HL-60 (cell line): ENCODE measurements around the gene IL22RA2.

Experiments used
- GABPA ChIP-seq: IDR thresholded peaks from 2 replicates; pipeline ENCODE4 v1.6.1; 2012; ENCODE audit warnings: low read depth
- POLR2AphosphoS5 ChIP-seq: IDR thresholded peaks from 2 replicates; pipeline ENCODE4 v1.6.1; 2012; ENCODE audit warnings: low read depth

- TF ChIP-seq POLR2AphosphoS5: no peak
- no peak for TF ChIP-seq GABPA
These were observed 78.9 kb downstream of the IL22RA2 start for GRCh38 chr6:137094411-137095008.
